GM21390 (cell line): ENCODE measurements around the gene SWI5.
A peak's percentile ranks its signal among the peaks of the same experiment; 100 is the strongest.

Experiments used
- ATAC-seq: cut with Tn5 transposase; IDR thresholded peaks from one replicate; pipeline ENCODE4 v1.9.1; 2021; ENCODE audit not compliant: unreplicated experiment

The SWI5 gene

DNA sequence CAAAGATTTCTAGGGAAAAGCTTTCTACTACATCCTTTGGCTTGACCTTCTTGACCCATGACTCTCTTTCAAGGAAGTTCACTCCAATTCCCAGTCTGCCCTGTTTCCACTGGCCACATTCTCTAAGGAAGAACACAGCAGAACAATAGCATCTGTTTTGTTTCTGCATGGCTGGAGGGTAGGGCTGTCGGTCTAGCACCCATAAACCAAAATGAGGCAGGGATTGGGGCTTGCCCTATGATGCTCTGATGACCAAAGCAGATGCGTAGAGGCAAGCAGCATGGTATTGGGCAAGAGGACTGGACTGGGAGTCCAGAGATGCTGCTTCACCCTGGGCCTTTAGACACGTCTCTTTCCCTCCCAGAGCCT is 24.4 kb upstream of the SWI5 start:
- ATAC-seq: no peak

DNA sequence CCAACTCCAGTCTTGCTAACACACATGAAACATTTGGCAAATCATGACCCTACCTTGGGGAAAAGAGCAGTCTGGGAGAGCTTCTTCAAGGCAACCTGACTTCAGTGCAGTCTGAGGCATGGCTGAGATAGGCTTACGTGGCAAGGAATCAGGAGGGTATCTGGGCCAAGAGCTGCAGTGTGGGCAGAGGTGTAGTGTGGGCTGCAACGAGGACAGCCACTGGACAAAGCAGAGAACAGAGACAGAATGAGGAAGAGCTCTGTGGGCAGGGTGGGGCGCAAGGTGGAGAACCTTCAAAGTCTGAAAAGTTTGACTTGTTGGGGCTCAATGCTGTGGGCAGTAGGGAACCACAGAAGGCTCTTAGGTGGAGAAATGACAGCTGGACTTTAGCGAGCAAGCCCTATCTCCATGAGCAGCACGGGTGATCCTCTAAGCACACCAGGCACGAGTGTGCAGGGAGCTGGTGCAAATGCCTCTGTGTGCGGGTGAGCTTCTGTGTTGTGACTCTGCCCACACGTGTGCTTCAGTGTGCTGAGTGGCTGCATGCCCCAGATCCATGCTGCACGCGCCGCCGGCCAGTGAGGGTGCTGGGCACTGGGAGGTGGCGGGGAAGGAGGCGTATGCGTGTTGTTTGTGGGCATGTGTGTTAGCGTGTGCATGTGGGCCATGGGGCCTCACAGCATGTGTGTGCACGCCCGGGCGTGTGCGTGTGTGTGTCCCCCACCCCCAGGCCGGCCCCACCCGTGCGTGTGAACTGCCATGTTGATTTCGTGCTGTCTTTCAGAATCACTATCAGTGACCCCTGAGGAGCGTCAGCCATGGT is 23.5 kb upstream of the SWI5 start:
- ATAC-seq: no peak

DNA sequence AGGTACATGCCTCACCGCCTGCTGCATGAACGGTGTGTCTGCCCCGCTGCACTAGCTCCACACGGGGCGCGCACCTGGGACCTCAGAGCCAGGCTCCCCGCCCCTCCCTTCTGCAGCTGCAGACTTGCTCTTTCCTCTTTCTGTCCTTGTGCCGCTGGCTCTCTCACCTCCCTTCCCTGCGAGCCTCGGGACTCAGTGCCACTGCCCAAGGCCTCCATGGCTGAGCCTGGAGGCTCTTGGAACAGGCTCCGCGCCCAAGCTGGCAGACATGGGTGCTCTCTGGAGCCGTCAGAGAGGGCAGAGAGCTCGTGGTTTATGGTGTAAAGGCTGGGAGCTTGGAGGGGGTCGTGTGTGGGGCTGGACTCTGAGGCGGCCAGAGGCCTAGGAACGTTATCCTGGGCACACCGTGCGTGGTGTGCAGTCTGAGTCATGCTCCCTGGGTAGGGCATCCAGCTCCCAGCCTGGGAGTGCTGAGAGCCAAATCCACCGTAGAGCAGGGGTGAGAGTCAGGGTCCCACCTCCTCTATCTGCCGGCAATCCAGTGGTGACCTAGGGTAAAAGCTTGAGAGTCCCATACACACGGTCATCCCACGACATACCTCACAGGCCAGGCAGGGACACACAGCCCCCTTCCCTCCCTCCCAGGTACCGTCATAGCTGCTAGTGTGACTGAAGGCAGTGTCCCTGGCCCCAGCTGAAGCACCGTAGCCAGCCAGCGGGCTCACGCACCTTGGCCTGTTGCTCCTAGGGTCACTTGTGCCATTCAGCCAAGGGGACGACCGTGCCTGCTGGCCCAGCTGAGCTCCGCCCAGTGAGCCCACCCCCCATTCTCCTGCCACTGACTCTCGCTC is 22.7 kb upstream of the SWI5 start:
- ATAC-seq: no peak

DNA sequence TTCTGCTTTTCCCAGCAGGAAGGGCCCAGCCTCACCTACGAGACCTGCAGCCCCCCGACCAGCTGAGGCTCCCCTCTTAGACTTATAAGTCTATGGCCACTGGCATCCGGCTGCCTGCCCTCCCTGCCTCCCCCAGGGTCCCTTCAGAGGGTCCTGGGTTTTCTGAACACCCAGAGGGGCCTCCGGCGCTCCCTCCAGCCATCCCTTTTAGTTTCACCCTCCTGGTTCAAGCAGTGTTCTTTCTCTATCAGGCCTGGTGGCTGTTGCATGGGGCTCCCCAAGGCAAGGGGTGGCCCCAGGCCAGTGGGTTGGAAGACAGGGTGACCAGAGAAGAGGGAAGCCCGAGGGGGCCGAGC is 22.1 kb upstream of the SWI5 start:
- no peak for ATAC-seq

- ATAC-seq: no peak
These were observed 21.7 kb upstream of the SWI5 start for GRCh38 chr9:128254362-128254761.

DNA sequence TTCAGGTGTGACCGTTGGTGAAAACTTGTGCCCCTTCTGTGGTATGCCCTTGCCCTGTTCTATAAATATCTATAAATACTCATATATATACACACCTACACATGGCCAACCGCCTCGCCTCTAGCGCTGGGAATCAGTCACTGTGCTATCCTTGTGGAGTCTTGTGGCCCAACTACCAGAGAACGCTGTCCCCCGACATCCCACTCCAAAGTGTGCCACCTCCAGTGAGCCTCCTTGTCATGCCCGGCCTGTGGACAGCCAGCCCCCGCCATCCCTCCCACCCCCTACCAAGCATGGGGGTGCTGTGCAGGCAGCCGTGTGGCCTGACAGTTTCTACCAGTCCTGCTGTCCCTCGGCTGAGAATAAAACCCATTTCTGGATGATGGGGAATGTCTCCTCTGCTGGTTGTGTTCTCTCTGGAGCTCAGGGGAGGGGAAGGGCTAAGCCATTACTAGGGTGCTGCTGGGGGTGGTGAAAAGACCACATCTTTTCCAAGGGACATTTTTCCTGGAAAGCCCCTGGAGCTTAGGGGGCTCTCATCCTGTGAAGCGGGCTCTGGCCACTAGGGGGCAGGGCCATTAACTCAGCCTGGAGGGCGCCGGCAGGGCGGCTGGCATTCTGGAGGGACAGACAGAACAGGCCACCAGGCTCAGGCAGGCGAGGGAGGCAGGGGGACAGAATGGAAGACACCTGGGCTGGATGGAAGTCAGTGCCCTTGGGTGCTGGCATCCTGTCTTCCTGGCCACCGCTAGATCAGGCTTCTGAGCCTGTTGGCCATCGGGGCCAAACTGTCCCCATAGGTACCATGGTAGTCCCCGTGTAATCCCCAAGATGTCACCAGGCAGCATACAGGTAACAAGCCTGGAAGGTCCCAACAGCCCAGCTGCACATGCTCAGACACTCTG is 21.0 kb upstream of the SWI5 start:
- no peak for ATAC-seq

- ATAC-seq: no peak
These were observed 18.8 kb upstream of the SWI5 start for GRCh38 chr9:128257086-128257825.

- no peak for ATAC-seq
These were observed 18.2 kb upstream of the SWI5 start for GRCh38 chr9:128257907-128258306.

GRCh38 chr9:128258326-128258725 is 17.8 kb upstream of the SWI5 start:
- no peak for ATAC-seq

- no peak for ATAC-seq
These were observed 16.9 kb upstream of the SWI5 start for GRCh38 chr9:128259156-128259555.

DNA sequence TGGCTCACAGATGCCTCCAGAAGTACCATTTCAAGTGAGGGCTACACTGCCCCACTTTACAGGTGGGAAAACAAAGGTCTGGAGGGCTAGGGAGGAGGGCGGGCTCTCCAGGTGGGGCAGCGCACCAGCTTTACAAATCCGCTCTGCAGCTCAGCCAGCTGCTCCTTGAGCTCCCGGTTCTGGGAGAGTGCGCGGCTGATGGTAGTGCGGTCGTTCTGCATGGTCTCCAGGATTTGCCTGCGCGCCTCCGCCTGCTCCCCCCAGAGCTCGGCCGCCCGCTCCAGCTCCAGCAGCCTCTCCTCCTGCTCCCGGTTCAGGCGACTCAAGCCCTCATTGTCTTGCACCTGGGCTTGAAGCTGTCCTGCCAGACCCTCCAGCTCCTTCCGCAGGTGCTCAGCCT is 15.7 kb upstream of the SWI5 start:
- ATAC-seq: no peak

DNA sequence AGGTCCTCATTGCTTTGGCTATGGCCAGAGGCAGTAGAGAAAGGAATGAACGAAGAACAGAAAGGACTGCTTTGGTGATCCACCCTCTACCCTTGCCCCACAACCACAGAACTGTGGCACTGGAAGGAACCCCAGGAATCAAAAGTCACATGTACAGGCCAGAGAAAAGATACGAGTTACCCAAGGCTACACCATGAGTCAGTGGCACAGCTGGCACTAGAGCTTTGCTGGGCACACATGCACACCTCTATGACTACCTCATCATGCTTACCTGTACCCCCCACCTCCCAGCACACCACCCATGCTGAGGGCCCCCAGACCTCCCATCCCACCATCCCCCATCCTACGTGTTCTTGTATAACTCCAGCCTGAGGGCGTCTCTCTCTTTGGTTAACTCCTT is 13.4 kb upstream of the SWI5 start:
- ATAC-seq: no peak

DNA sequence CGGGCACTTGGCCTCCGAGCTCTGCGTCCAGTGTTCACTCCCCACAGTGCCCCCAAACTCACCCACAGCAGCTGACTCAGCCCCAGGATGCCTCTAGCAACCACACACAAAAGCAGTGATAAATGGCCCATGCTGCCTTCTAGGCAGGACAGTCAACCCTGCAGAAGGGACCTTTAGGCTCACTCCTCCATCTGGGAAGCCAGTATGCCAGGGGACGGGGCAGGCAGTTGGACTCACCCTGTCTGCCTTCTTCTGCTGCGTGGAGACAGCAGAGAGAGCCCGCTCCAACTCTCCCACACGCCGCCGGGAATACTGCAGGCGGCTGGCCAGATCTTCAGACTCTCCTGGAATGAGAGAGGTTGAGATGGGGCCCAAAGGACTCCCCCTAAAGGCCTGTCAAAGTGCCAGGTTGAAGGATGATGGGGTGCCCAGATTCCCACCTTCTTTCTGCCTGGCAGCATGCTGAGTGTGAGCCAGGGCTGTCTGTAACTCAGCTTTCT is 10.7 kb upstream of the SWI5 start:
- no peak for ATAC-seq

- ATAC-seq: no peak
These were observed 9.0 kb upstream of the SWI5 start for GRCh38 chr9:128266868-128267590.

DNA sequence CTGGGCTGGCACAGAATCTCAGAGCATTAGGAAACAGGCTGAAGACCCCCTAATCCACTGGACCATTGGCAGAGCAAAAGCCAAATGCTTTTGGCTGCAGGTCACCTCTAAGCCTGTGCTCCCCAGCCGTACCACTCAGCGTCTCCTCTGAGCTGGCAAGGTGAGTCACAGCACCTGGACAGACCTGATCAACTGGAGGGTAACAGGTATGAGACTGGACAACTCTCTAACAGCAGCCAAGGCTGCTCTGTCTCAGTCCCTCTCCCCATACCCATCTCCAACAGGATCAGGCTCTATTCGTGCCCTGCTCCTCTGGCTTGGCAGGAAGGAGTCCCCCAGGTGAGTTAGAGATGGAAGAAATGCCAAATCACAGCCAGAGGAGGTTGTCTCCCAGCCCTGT is 5.0 kb upstream of the SWI5 start:
- no peak for ATAC-seq

GRCh38 chr9:128271512-128271911 is 4.6 kb upstream of the SWI5 start:
- ATAC-seq: no peak

- no peak for ATAC-seq
These were observed 1.8 kb upstream of the SWI5 start for GRCh38 chr9:128274245-128274644.

DNA sequence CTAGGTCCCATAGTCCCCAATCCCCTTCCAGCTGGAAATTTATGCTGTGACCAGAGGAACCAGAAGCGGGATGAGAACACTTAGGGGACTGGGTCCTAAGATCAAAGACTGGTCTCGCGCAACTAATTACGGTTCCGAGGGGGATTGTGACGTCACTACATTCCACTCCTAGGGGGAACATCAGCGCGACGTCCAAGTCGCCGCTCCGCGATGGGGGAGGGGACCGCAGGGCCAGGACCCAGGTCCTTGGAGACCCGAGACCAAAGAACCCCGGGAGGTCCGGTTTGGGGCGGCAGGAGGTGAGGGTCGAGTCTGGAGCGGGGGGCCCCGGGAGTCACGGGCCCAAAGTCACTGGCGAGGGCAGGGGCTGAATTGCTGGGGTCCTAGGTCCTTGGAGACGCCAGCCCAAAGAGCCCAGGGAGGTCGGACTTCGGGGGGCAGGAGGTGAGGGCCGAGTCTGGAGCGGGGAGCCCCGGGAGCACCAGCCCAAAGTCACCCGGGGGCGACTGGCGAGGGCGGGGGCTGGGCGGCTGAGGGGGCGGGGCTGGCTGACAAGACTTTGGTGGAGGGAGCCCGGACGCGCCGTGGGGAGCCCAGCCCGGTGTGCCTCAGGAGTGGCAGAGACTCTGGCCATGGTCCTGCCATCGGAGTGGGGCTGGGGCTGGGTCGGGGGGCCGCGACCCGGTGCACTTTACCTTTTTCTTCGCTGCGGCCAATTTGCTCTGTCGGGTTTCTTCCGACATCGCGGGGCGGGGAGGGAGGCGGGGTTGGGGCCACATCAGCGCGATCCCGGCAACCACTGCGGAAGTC is 673 bp upstream of the SWI5 start, which contains the start of gene GOLGA2:
TSS of gene GOLGA2 (minus strand) at position 810 of the 810 bp plus-strand sequence. CDS start at position 779, 31 bp downstream.
- peak; percentile 58 for ATAC-seq
